ENCODE measurements around the gene CEP97. TPM values are rescaled to one million over a fixed set of nuclear protein-coding genes. Genes with fewer than 3 reads are reported as not detected.
"Not testable (repeated sequence)": the region's sequence is repeated elsewhere in the genome, so short reads cannot be mapped to it uniquely, and the experiment has no call there.

The CEP97 gene
- polyA plus RNA-seq, 1 donor (not counting 4 experiments of a cell fraction or from before 2014, with no cell fraction given) = 3.6 TPM

DNA sequence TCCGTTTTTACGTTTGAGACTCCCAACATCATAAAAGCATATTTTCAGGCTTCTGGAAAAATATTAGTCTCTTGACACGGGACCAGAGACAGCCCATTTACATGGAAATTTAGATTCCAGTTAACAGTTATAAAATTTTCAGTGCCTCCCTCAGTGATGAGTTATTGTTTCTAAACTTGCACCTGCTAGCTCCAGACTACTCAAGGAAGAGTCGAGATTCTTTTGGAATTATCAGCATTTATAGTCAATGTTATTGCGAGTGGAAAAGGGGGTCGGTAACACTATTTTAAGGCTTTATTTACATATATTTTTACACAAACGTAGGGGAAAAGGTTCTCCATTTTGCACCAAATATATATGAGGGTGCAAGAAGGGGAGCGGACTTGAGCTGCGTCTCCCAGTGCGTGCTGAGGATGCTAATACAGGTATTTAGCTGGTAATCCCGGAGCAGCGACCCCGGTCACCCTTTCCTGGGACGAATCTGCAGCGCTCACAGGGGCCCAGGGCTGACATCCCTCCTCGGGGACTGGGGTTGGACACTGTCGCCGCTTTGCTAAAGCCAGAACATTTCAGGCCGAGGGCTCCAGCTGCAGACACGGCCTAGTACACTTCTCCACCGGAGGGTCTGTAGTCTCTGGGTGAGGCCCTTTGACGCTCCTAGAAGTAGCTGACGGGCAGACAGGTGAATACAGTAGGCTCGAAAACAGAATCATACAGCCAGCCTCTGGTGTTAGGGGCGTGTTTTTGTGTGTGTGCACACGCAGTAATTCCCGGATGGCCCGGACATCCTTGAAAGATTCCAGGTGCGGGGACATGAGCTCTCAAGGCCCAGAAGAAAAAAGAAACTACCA is 46.8 kb upstream of the CEP97 start:
- Histone ChIP-seq H3K9me1 (ENCODE audit: control insufficient read depth, extremely low read depth, insufficient read depth, low read length) (no peaks in the 10 kb centered on the region), H3K4me3 (ENCODE audit: control insufficient read depth in 2 of 3, extremely low read depth in 1 of 3, insufficient read depth in 2 of 3, low read depth in 1 of 3, low read length in 3 of 3) (peak overlapping the region; percentile 70 to 99 (median 74)), H3K9me3 (ENCODE audit: control insufficient read depth, low read depth, low read length) (no peaks in the 10 kb centered on the region), H2AFZ (ENCODE audit: control insufficient read depth, low read length) (peak overlapping the region; percentile 40), H3K4me2 (ENCODE audit: control insufficient read depth, extremely low read depth, insufficient read depth, low read depth, low read length) (peak overlapping the region; percentile 96), H3K79me2 (ENCODE audit: control insufficient read depth, insufficient read depth, low read length) (peaks cover 62% of the 10 kb centered on the region), H3K9ac (ENCODE audit: control insufficient read depth, extremely low read depth, insufficient read depth, low read length) (peak overlapping the region; percentile 56), H3K27me3 (ENCODE audit: control insufficient read depth, extremely low read depth, insufficient read depth, low read length) (no peaks in the 10 kb centered on the region), H3K4me1 (ENCODE audit: control insufficient read depth, extremely low read depth, insufficient read depth, low read length) (peaks cover 19% of the 10 kb centered on the region), H4K20me1 (ENCODE audit: control insufficient read depth, extremely low read depth, insufficient read depth, low read length) (peaks cover 10% of the 10 kb centered on the region), H3K27ac (ENCODE audit: control insufficient read depth, insufficient read depth, low read length) (peak overlapping the region; percentile 52), H3K36me3 (ENCODE audit: control insufficient read depth in 2 of 2, extremely low read depth in 1 of 2, insufficient read depth in 2 of 2, low read length in 2 of 2) (peaks cover 13 to 17% of the 10 kb centered on the region in 2 experiments)
- FAIRE-seq (no peak), DNase-seq (ENCODE audit: low read depth, low spot score) (no peak)
- TF ChIP-seq, protein P1, sequence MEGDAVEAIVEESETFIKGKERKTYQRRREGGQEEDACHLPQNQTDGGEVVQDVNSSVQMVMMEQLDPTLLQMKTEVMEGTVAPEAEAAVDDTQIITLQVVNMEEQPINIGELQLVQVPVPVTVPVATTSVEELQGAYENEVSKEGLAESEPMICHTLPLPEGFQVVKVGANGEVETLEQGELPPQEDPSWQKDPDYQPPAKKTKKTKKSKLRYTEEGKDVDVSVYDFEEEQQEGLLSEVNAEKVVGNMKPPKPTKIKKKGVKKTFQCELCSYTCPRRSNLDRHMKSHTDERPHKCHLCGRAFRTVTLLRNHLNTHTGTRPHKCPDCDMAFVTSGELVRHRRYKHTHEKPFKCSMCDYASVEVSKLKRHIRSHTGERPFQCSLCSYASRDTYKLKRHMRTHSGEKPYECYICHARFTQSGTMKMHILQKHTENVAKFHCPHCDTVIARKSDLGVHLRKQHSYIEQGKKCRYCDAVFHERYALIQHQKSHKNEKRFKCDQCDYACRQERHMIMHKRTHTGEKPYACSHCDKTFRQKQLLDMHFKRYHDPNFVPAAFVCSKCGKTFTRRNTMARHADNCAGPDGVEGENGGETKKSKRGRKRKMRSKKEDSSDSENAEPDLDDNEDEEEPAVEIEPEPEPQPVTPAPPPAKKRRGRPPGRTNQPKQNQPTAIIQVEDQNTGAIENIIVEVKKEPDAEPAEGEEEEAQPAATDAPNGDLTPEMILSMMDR (optimal IDR thresholded peaks at IDR 0.05 in 1 of 3, IDR thresholded peaks at IDR 0.05 in 1 of 3, conservative IDR thresholded peaks at IDR 0.05 in 1 of 3; ENCODE audit: extremely low read depth in 1 of 3, insufficient read depth in 2 of 3, low read length in 3 of 3) = no peak
- TF ChIP-seq EZH2 (IDR thresholded peaks at IDR 0.05; ENCODE audit: low read length) = no peak
- dilution Hi-C loops (cut with MboI; ENCODE audit: extremely low pct_ligation_motif_present, low sequenced_read_pairs) = no loop called here

DNA sequence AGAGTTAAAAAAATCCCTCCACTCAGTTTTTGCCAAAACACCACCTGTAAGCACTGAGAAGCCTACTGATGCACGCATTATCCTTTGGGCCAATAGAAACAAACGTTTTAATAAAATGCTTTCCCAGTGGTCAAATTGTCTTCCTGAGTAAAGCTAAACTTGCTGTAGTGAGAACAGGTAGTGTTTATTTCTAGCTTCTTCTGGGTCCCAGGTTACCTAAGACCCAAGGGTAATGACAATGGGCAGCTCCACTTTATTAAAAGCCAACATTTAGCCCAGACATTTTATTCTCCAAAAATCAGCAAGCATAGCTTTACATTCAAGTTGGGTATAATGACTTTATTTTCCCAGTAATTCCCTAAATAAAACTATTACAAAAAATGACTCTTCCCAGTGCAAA is 45.6 kb upstream of the CEP97 start:
- H3K9me3 ChIP-seq (ENCODE audit: control insufficient read depth, low read depth, low read length); H3K4me2 ChIP-seq (ENCODE audit: control insufficient read depth, extremely low read depth, insufficient read depth, low read depth, low read length); H2AFZ ChIP-seq (ENCODE audit: control insufficient read depth, low read length); H3K4me3 ChIP-seq (ENCODE audit: control insufficient read depth in 2 of 3, extremely low read depth in 1 of 3, insufficient read depth in 2 of 3, low read depth in 1 of 3, low read length in 3 of 3); dilution Hi-C loops (cut with MboI; ENCODE audit: extremely low pct_ligation_motif_present, low sequenced_read_pairs); H3K27me3 ChIP-seq (ENCODE audit: control insufficient read depth, extremely low read depth, insufficient read depth, low read length); H3K9ac ChIP-seq (ENCODE audit: control insufficient read depth, extremely low read depth, insufficient read depth, low read length); DNase-seq (ENCODE audit: low read depth, low spot score); H3K27ac ChIP-seq (ENCODE audit: control insufficient read depth, insufficient read depth, low read length); H3K9me1 ChIP-seq (ENCODE audit: control insufficient read depth, extremely low read depth, insufficient read depth, low read length): not testable (repeated sequence)
- H3K79me2 ChIP-seq (ENCODE audit: control insufficient read depth, insufficient read depth, low read length) = peaks cover 61% of the 10 kb centered on the region
- peaks cover 12% of the 10 kb centered on the region for H4K20me1 ChIP-seq (ENCODE audit: control insufficient read depth, extremely low read depth, insufficient read depth, low read length)
- H3K4me1 ChIP-seq (ENCODE audit: control insufficient read depth, extremely low read depth, insufficient read depth, low read length) = peaks cover 24% of the 10 kb centered on the region
- FAIRE-seq = peak; percentile 73
- H3K36me3 ChIP-seq (ENCODE audit: control insufficient read depth in 2 of 2, extremely low read depth in 1 of 2, insufficient read depth in 2 of 2, low read length in 2 of 2) = peaks cover 13 to 20% of the 10 kb centered on the region in 2 experiments

Data from keratinocyte (primary cell).